Measurements from ENCODE around the gene METTL24.

The METTL24 gene

GRCh38 chr6:110271732-110272022 lies 86.5 kb downstream of the METTL24 start:
- TF ChIP-seq CTCF (IDR thresholded peaks at IDR 0.05; ENCODE audit: borderline replicate concordance, insufficient read depth, low read depth, low read length) = no peak
- no peak overlapping the region for H3K4me3 ChIP-seq (ENCODE audit: low read depth, low read length)

GRCh38 chr6:110270165-110270564 lies 88.0 kb downstream of the METTL24 start:
- H3K4me3 ChIP-seq (ENCODE audit: low read depth, low read length) = no peak overlapping the region
- TF ChIP-seq CTCF (IDR thresholded peaks at IDR 0.05; ENCODE audit: borderline replicate concordance, insufficient read depth, low read depth, low read length) = no peak

GRCh38 chr6:110269623-110270022 lies 88.5 kb downstream of the METTL24 start:
- no peak overlapping the region for H3K4me3 ChIP-seq (ENCODE audit: low read depth, low read length)

GRCh38 chr6:110266996-110267395 lies 91.2 kb downstream of the METTL24 start:
- no peak overlapping the region for H3K4me3 ChIP-seq (ENCODE audit: low read depth, low read length)
- no peak for TF ChIP-seq CTCF (IDR thresholded peaks at IDR 0.05; ENCODE audit: borderline replicate concordance, insufficient read depth, low read depth, low read length)

More at GRCh38 chr6:110269623-110270022, 88.5 kb downstream of the METTL24 start:
- no peak for TF ChIP-seq CTCF (IDR thresholded peaks at IDR 0.05; ENCODE audit: borderline replicate concordance, insufficient read depth, low read depth, low read length)

- TF ChIP-seq CTCF (IDR thresholded peaks at IDR 0.05; ENCODE audit: borderline replicate concordance, insufficient read depth, low read depth, low read length) = no peak
- no peak overlapping the region for H3K4me3 ChIP-seq (ENCODE audit: low read depth, low read length)
These were observed 92.9 kb downstream of the METTL24 start for GRCh38 chr6:110265273-110265672.

GRCh38 chr6:110256366-110256765 lies 101.8 kb downstream of the METTL24 start:
- TF ChIP-seq CTCF (IDR thresholded peaks at IDR 0.05; ENCODE audit: borderline replicate concordance, insufficient read depth, low read depth, low read length) = no peak
- no peak overlapping the region for H3K4me3 ChIP-seq (ENCODE audit: low read depth, low read length)

- no peak for TF ChIP-seq CTCF (IDR thresholded peaks at IDR 0.05; ENCODE audit: borderline replicate concordance, insufficient read depth, low read depth, low read length)
- H3K4me3 ChIP-seq (ENCODE audit: low read depth, low read length) = no peak overlapping the region
These were observed 102.9 kb downstream of the METTL24 start for GRCh38 chr6:110255211-110255750.

All from GM12875 (cell line).